ENCODE data around the gene SLC36A4.
"Not testable (repeated sequence)": the region's sequence is repeated elsewhere in the genome, so short reads cannot be mapped to it uniquely, and the experiment has no call there.

SLC36A4 gene

GRCh38 chr11:93197380-93198214 lies at the start of gene SLC36A4:
TSS of gene SLC36A4 (minus strand) at chr11:93197991. CDS start at chr11:93197832, 159 bp downstream.
- peak; percentile 75 to 80 for DNase-seq (ENCODE audit: low read depth in 2 of 2)

GRCh38 chr11:93246790-93247189 lies 49.0 kb upstream of the SLC36A4 start:
- DNase-seq (ENCODE audit: low read depth in 2 of 2): not testable (repeated sequence)

GRCh38 chr11:93244018-93244417 lies 46.2 kb upstream of the SLC36A4 start:
- no peak for DNase-seq (ENCODE audit: low read depth in 2 of 2)

GRCh38 chr11:93239966-93240365 lies 42.2 kb upstream of the SLC36A4 start:
- no peak for DNase-seq (ENCODE audit: low read depth in 2 of 2)

GRCh38 chr11:93238956-93239355 lies 41.2 kb upstream of the SLC36A4 start:
- no peak for DNase-seq (ENCODE audit: low read depth in 2 of 2)

- DNase-seq (ENCODE audit: low read depth in 2 of 2): no peak
Observed at GRCh38 chr11:93236741-93237675, 39.2 kb upstream of the SLC36A4 start.

- peak in 1 of 2 donors; percentile 28 for DNase-seq (ENCODE audit: low read depth in 2 of 2)
Observed at GRCh38 chr11:93234602-93235207, 36.9 kb upstream of the SLC36A4 start.

- DNase-seq (ENCODE audit: low read depth in 2 of 2): no peak
Observed at GRCh38 chr11:93229876-93230275, 32.1 kb upstream of the SLC36A4 start.

- DNase-seq (ENCODE audit: low read depth in 2 of 2): no peak
Observed at GRCh38 chr11:93225662-93226061, 27.9 kb upstream of the SLC36A4 start.

- DNase-seq (ENCODE audit: low read depth in 2 of 2): no peak
Observed at GRCh38 chr11:93221539-93221938, 23.7 kb upstream of the SLC36A4 start.

- no peak for DNase-seq (ENCODE audit: low read depth in 2 of 2)
Observed at GRCh38 chr11:93220078-93220477, 22.3 kb upstream of the SLC36A4 start.

GRCh38 chr11:93219440-93219839 lies 21.6 kb upstream of the SLC36A4 start:
- no peak for DNase-seq (ENCODE audit: low read depth in 2 of 2)

GRCh38 chr11:93216511-93217101 lies 18.8 kb upstream of the SLC36A4 start:
- no peak for DNase-seq (ENCODE audit: low read depth in 2 of 2)

- DNase-seq (ENCODE audit: low read depth in 2 of 2): no peak
Observed at GRCh38 chr11:93213622-93214021, 15.8 kb upstream of the SLC36A4 start.

- DNase-seq (ENCODE audit: low read depth in 2 of 2): no peak
Observed at GRCh38 chr11:93212094-93212493, 14.3 kb upstream of the SLC36A4 start.

- DNase-seq (ENCODE audit: low read depth in 2 of 2): no peak
Observed at GRCh38 chr11:93209466-93209865, 11.7 kb upstream of the SLC36A4 start.

- DNase-seq (ENCODE audit: low read depth in 2 of 2): no peak
Observed at GRCh38 chr11:93208663-93209270, 11.0 kb upstream of the SLC36A4 start.

- no peak for DNase-seq (ENCODE audit: low read depth in 2 of 2)
Observed at GRCh38 chr11:93199616-93200015, 1.8 kb upstream of the SLC36A4 start.

GRCh38 chr11:93198215-93198845 lies 539 bp upstream of the SLC36A4 start:
- no peak for DNase-seq (ENCODE audit: low read depth in 2 of 2)

GRCh38 chr11:93196816-93197379 lies 893 bp downstream of the SLC36A4 start:
- no peak for DNase-seq (ENCODE audit: low read depth in 2 of 2)

All from activated CD8-positive, alpha-beta memory T cell treated with anti-CD3 and anti-CD28 coated beads for 4 hours (primary cell).